Limb (tissue), 2 donors: Measurements from ENCODE around the gene PTPRD.

Source experiments
- DNase-seq, 2 donors: peaks; one replicate each; pipeline ENCODE4 v3.0.0-alpha.2; 2016; ENCODE audit errors: extremely low spot score in 2 of 2

The PTPRD gene

GRCh38 chr9:10054456-10054855, 558.3 kb downstream of the PTPRD start:
- no peak for DNase-seq

GRCh38 chr9:10052916-10053315, 559.9 kb downstream of the PTPRD start:
- DNase-seq: no peak

- DNase-seq: no peak
These were observed 560.6 kb downstream of the PTPRD start for GRCh38 chr9:10052181-10052580.

- no peak for DNase-seq
These were observed 562.8 kb downstream of the PTPRD start for GRCh38 chr9:10050016-10050415.

- DNase-seq: no peak
These were observed 563.8 kb downstream of the PTPRD start for GRCh38 chr9:10048994-10049393.

- DNase-seq: peak in 1 of 2 donors; percentile 41
These were observed 567.2 kb downstream of the PTPRD start for GRCh38 chr9:10045598-10045997.

GRCh38 chr9:10041726-10042229, 571.0 kb downstream of the PTPRD start:
- DNase-seq: peak in 1 of 2 donors; percentile 25

GRCh38 chr9:10036095-10036494, 576.7 kb downstream of the PTPRD start:
- DNase-seq: no peak

- DNase-seq: no peak
These were observed 580.6 kb downstream of the PTPRD start for GRCh38 chr9:10032166-10032565.

GRCh38 chr9:10026443-10026984, 586.3 kb downstream of the PTPRD start:
- DNase-seq: no peak

- DNase-seq: no peak
These were observed 597.0 kb downstream of the PTPRD start for GRCh38 chr9:10015755-10016154.

GRCh38 chr9:10014889-10015288, 597.9 kb downstream of the PTPRD start:
- no peak for DNase-seq

GRCh38 chr9:10009401-10009800, 603.4 kb downstream of the PTPRD start:
- no peak for DNase-seq

GRCh38 chr9:10008101-10008799, 604.6 kb downstream of the PTPRD start:
- DNase-seq: peak in 1 of 2 donors; percentile 24

- DNase-seq: no peak
These were observed 605.4 kb downstream of the PTPRD start for GRCh38 chr9:10007356-10007755.

- DNase-seq: no peak
These were observed 607.6 kb downstream of the PTPRD start for GRCh38 chr9:10005206-10005605.

- DNase-seq: no peak
These were observed 609.8 kb downstream of the PTPRD start for GRCh38 chr9:10003047-10003446.

GRCh38 chr9:10000669-10001068, 612.1 kb downstream of the PTPRD start:
- DNase-seq: no peak

GRCh38 chr9:9998491-9999287, 614.1 kb downstream of the PTPRD start:
- DNase-seq: no peak

GRCh38 chr9:9997585-9997984, 615.2 kb downstream of the PTPRD start:
- no peak for DNase-seq

GRCh38 chr9:9996259-9996658, 616.5 kb downstream of the PTPRD start:
- DNase-seq: no peak

- no peak for DNase-seq
These were observed 619.9 kb downstream of the PTPRD start for GRCh38 chr9:9992936-9993335.
